ENCODE data around the gene SLC47A1.
"Not testable (repeated sequence)": the region's sequence is repeated elsewhere in the genome, so short reads cannot be mapped to it uniquely, and the experiment has no call there.

Gene SLC47A1

GRCh38 chr17:19558946-19559345, 25.3 kb downstream of the SLC47A1 start:
- DNase-seq, result no peak

- no peak for DNase-seq
These were observed 28.2 kb downstream of the SLC47A1 start for GRCh38 chr17:19561697-19562318.

- no peak for DNase-seq
These were observed 32.3 kb downstream of the SLC47A1 start for GRCh38 chr17:19565817-19566575.

GRCh38 chr17:19567216-19568015, 33.8 kb downstream of the SLC47A1 start:
- no peak for DNase-seq

GRCh38 chr17:19568016-19568350, 34.3 kb downstream of the SLC47A1 start:
- DNase-seq, result no peak

- no peak for DNase-seq
These were observed 36.3 kb downstream of the SLC47A1 start for GRCh38 chr17:19569785-19570543.

GRCh38 chr17:19570544-19571062, 36.9 kb downstream of the SLC47A1 start:
- no peak for DNase-seq

- DNase-seq, result no peak
These were observed 39.4 kb downstream of the SLC47A1 start for GRCh38 chr17:19573075-19573474.

GRCh38 chr17:19574956-19575355, 41.3 kb downstream of the SLC47A1 start:
- DNase-seq, result no peak

- DNase-seq, result no peak
These were observed 44.9 kb downstream of the SLC47A1 start for GRCh38 chr17:19578545-19578944.

- no peak for DNase-seq
These were observed 45.6 kb downstream of the SLC47A1 start for GRCh38 chr17:19579192-19579761.

GRCh38 chr17:19579867-19580565, 46.4 kb downstream of the SLC47A1 start:
- DNase-seq, result no peak

GRCh38 chr17:19580566-19580920, 46.9 kb downstream of the SLC47A1 start:
- not testable (repeated sequence) for DNase-seq

GRCh38 chr17:19582152-19582551, 48.5 kb downstream of the SLC47A1 start:
- not testable (repeated sequence) for DNase-seq

- no peak for DNase-seq
These were observed 50.2 kb downstream of the SLC47A1 start for GRCh38 chr17:19583871-19584270.

GRCh38 chr17:19590451-19590850, 56.8 kb downstream of the SLC47A1 start:
- no peak for DNase-seq

GRCh38 chr17:19590912-19591551, 57.4 kb downstream of the SLC47A1 start:
- DNase-seq, result no peak

- DNase-seq, result no peak
These were observed 58.7 kb downstream of the SLC47A1 start for GRCh38 chr17:19592316-19592715.

- no peak for DNase-seq
These were observed 63.2 kb downstream of the SLC47A1 start for GRCh38 chr17:19596869-19597268.

GRCh38 chr17:19610311-19610710, 76.7 kb downstream of the SLC47A1 start:
- DNase-seq, result no peak

GRCh38 chr17:19610879-19611278, 77.2 kb downstream of the SLC47A1 start:
- DNase-seq, result no peak
